Testis (tissue), 3 donors: ENCODE data around the gene TOMM40. TPM values are rescaled to one million over a fixed set of nuclear protein-coding genes. Genes with fewer than 3 reads are reported as not detected.
A peak's percentile ranks its signal among the peaks of the same experiment; 100 is the strongest.
"Not testable (repeated sequence)": the region's sequence is repeated elsewhere in the genome, so short reads cannot be mapped to it uniquely, and the experiment has no call there.

Experiments
- DNase-seq: peaks from one replicate; pipeline ENCODE4 v3.0.0-alpha.2; 2019
- H3K27ac ChIP-seq, 2 donors: fragments of 200-600 bp; sonication (generic); one replicate each; pipeline ENCODE4 v1.5.1; 2019
- H3K27me3 ChIP-seq: fragments of 200-600 bp; sonication (generic); one replicate; pipeline ENCODE4 v1.5.1; 2019
- H3K36me3 ChIP-seq: fragments of 200-600 bp; sonication (generic); one replicate; pipeline ENCODE4 v1.5.1; 2017; ENCODE audit warnings: low read depth; ENCODE audit errors: missing control alignments
- H3K4me1 ChIP-seq: fragments of 200-600 bp; sonication (generic); one replicate; pipeline ENCODE4 v1.5.1; 2019
- H3K4me3 ChIP-seq, 2 donors: fragments of 200-600 bp; sonication (generic); one replicate each; pipeline ENCODE4 v1.5.1; 2017 to 2019
- H3K9me3 ChIP-seq: fragments of 200-600 bp; sonication (generic); one replicate; pipeline ENCODE4 v1.5.1; 2017
- CTCF ChIP-seq, 3 experiments: fragments of 450-650 bp in 2 of 3; fragments of 200-600 bp in 1 of 3; sonication (generic) in 1 of 3; IDR thresholded peaks; one replicate each; pipeline ENCODE4 v1.5.1; 2016 to 2019; ENCODE audit warnings: antibody characterized with exemption in 3 of 3, mild to moderate bottlenecking in 2 of 3, moderate library complexity in 1 of 3
- POLR2A ChIP-seq: fragments of 450-650 bp; IDR thresholded peaks from one replicate; pipeline ENCODE4 v1.6.1; 2017; ENCODE audit warnings: antibody characterized with exemption, mild to moderate bottlenecking, moderate library complexity
- WGBS, 2 donors: methylation state at CpG; one replicate each; pipeline ENCODE4 v1.1.5; 2018; 5-methylcytosine and 5-hydroxymethylcytosine counted together
- intact Hi-C: fragments of 100-400 bp; cut with DNase I; formaldehyde crosslinking; loops from one replicate; pipeline ENCODE4 v1.15.1; 2023; ENCODE audit warnings: low total_unique reads
- polyA plus RNA-seq: library from polyadenylated mRNA; stranded (reverse); fragments of 350-450 nt; fragmentation: Illumina TruSeq; extraction: RNeasy Lipid Tissue Mini Kit (QIAGEN cat#74804); gene quantifications from one replicate; pipeline ENCODE4 v1.2.3, GENCODE V29; 2014; ENCODE audit warnings: low read depth, low replicate concordance; ENCODE audit not compliant: insufficient read depth
- total RNA-seq, 2 donors: library from RNA; depleted of rRNA; stranded (reverse); fragments of >200 nt; gene quantifications; one replicate each; pipeline ENCODE4 v1.2.3, GENCODE V29; 2016

The TOMM40 gene
- total and polyA plus RNA-seq, 3 donors from 2014 or later, result 43.1 to 67.3 (median 54.7) TPM

GRCh38 chr19:44851427-44851826 lies 39.6 kb upstream of the TOMM40 start:
- Histone ChIP-seq H3K4me3 (no peak overlapping the region), H3K36me3 (no peaks in the 10 kb centered on the region), H3K27me3 (no peaks in the 10 kb centered on the region), H3K4me1 (peaks cover 39% of the 10 kb centered on the region), H3K27ac (peak overlapping the region in 1 of 2 donors; percentile 47), H3K9me3 (no peaks in the 10 kb centered on the region)
- TF ChIP-seq CTCF (IDR thresholded peaks at IDR 0.05) (no peak), POLR2A (no peak)
- intact Hi-C loops, result no loop called here
- DNase-seq, result no peak
- WGBS, 2 donors, result 60 to 83% methylated on average over 2 of the region's 2 CpGs

- H3K27ac ChIP-seq, result peak overlapping the region in 1 of 2 donors; percentile 17
- no peak overlapping the region for H3K4me3 ChIP-seq
- no peak for DNase-seq
- intact Hi-C loops, result no loop called here
- no peaks in the 10 kb centered on the region for H3K27me3 ChIP-seq
- 70 to 85% methylated on average over 1 of the region's 1 CpG for WGBS, 2 donors
- H3K9me3 ChIP-seq, result no peaks in the 10 kb centered on the region
- TF ChIP-seq POLR2A, result no peak
- no peak for TF ChIP-seq CTCF (IDR thresholded peaks at IDR 0.05)
- H3K4me1 ChIP-seq, result peaks cover 25% of the 10 kb centered on the region
- no peaks in the 10 kb centered on the region for H3K36me3 ChIP-seq
Measured at GRCh38 chr19:44855606-44856005, 35.4 kb upstream of the TOMM40 start.

DNA sequence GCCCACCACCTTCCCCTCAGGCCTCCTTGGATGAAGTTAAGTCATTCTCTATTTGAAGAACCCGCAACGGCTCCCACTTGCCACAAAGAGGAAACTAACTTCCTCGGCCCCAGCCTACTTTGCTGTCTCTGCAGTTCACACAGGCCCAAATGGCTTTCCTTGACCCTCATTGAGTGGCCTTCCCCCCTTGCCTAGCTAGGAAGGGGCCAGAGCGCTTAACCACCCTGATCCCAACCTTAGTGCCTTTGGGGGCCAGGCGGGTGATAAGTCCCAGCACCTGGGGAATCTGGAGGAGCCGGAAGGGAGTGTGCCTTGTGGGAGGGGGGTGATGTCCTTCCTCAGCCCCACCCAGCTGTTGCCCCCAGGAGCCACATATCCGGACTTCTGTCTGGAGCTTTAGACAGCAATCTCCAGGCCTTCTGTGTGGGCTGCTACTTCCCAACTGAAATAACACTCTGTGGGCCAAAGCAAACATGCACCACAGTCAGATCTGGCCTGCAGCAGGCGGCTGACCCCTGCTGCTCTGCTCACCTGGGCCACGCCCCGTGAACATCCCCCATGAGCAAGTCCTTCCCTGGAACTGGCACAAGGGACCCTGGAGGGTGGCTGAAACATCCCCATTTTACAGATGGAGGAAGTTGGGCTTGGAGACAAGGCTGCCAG lies 34.5 kb upstream of the TOMM40 start:
- H3K27ac ChIP-seq, result peak overlapping the region in 1 of 2 donors; percentile 17
- no peak overlapping the region for H3K4me3 ChIP-seq
- DNase-seq, result no peak
- peaks cover 19% of the 10 kb centered on the region for H3K4me1 ChIP-seq
- no peak for TF ChIP-seq POLR2A
- no peaks in the 10 kb centered on the region for H3K27me3 ChIP-seq
- H3K9me3 ChIP-seq, result no peaks in the 10 kb centered on the region
- WGBS, 2 donors, result 45 to 51% methylated on average over 6 to 10 of the region's 10 CpGs
- intact Hi-C loops, result no loop called here
- H3K36me3 ChIP-seq, result no peaks in the 10 kb centered on the region

DNA sequence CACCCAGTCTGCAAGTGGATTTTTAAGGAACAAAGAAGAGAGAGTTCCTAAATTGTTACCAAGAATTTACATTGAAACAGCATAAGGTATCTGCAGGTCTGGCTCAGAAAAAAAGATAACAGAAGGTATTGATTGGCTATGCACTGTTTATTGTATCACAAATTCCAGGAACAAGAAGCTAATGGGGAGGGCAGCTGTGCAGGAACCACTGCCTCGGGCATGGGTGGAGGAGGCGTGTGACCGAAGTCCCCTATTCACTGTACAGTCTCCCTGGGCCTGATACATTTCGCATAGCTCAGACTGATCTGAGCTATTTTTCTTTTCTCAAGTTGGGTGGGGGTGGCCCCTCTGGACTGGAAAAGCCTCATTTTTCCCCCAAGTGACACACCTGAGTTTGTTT lies 33.2 kb upstream of the TOMM40 start:
- peaks cover 13% of the 10 kb centered on the region for H3K4me1 ChIP-seq
- H3K27me3 ChIP-seq, result no peaks in the 10 kb centered on the region
- H3K4me3 ChIP-seq, result no peak overlapping the region
- no peaks in the 10 kb centered on the region for H3K9me3 ChIP-seq
- no peak overlapping the region for H3K27ac ChIP-seq
- WGBS, 2 donors, result 58 to 65% methylated on average over 4 of the region's 4 CpGs
- intact Hi-C loops, result no loop called here
- H3K36me3 ChIP-seq, result no peaks in the 10 kb centered on the region
- TF ChIP-seq CTCF (IDR thresholded peaks at IDR 0.05) (no peak), POLR2A (no peak)
- no peak for DNase-seq

DNA sequence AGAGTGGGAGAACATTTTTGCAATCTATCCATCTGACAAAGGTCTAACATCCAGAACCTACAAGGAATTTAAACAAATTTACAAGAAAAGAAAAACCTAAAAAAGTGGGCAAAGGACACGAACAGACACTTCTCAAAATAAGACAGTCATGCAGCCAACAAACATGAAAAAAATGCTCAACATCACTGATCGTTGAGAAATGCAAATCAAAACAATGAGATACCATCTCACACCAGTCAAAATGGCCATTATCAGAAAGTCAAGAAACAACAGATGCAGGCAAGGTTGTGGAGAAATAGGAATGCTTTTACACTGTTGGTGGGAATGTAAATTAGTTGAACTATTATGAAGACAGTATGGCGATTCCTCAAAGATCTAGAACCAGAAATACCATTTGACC lies 29.5 kb upstream of the TOMM40 start:
- H3K4me1 ChIP-seq, H3K27ac ChIP-seq, H3K36me3 ChIP-seq, H3K9me3 ChIP-seq, H3K4me3 ChIP-seq, H3K27me3 ChIP-seq, DNase-seq, intact Hi-C loops: not testable (repeated sequence)
- WGBS, 2 donors, result 82 to 89% methylated on average over 3 of the region's 3 CpGs

- Histone ChIP-seq H3K9me3 (no peaks in the 10 kb centered on the region), H3K27me3 (no peaks in the 10 kb centered on the region), H3K4me1 (no peaks in the 10 kb centered on the region), H3K27ac (no peak overlapping the region), H3K4me3 (no peak overlapping the region), H3K36me3 (no peaks in the 10 kb centered on the region)
- no peak for DNase-seq
- intact Hi-C loops, result no loop called here
- 79 to 89% methylated on average over 2 of the region's 2 CpGs for WGBS, 2 donors
- no peak for TF ChIP-seq CTCF (IDR thresholded peaks at IDR 0.05)
- no peak for TF ChIP-seq POLR2A
Measured at GRCh38 chr19:44863990-44864389, 27.1 kb upstream of the TOMM40 start.
